GM12878 (cell line): ENCODE data around the gene CCDC24.

Source experiments
- CBX3 ChIP-seq: fragments of 200-600 bp; sonication (generic); IDR thresholded peaks from 2 replicates; pipeline ENCODE4 v1.6.1; 2016; ENCODE audit warnings: low read depth, borderline replicate concordance
- CBX5 ChIP-seq: sonication (generic); IDR thresholded peaks from 2 replicates; pipeline ENCODE4 v1.6.1; 2016; ENCODE audit warnings: low read depth, moderate library complexity, mild to moderate bottlenecking, inconsistent platforms
- GABPA ChIP-seq: IDR thresholded peaks from 2 replicates; pipeline ENCODE4 v1.6.1; 2014; ENCODE audit warnings: antibody characterized with exemption, low read depth, mild to moderate bottlenecking, inconsistent platforms
- HDAC2 ChIP-seq: fragments of 200-600 bp; sonication (generic); IDR thresholded peaks from 2 replicates; pipeline ENCODE4 v1.6.1; 2017
- JUNB ChIP-seq: IDR thresholded peaks from 2 replicates; pipeline ENCODE4 v1.6.1; 2016; ENCODE audit warnings: antibody characterized with exemption, mild to moderate bottlenecking
- ZBTB33 ChIP-seq: fragments of 450-650 bp; IDR thresholded peaks from 2 replicates; pipeline ENCODE4 v1.6.1; 2017; ENCODE audit warnings: mild to moderate bottlenecking
- TF ChIP-seq, protein P1 (sequence below), 3 experiments: IDR thresholded peaks in 2 of 3; conservative IDR thresholded peaks in 1 of 3; 2 replicates each; pipeline ENCODE4 v1.5.1; 2011; ENCODE audit warnings: low read depth in 3 of 3, low read length in 3 of 3, mild to moderate bottlenecking in 3 of 3, control low read depth in 2 of 3, moderate library complexity in 2 of 3, inconsistent platforms in 1 of 3, mixed read lengths in 1 of 3; ENCODE audit not compliant: control insufficient read depth in 2 of 3, insufficient read depth in 1 of 3; ENCODE audit errors: extremely low read depth in 1 of 3

DNA sequence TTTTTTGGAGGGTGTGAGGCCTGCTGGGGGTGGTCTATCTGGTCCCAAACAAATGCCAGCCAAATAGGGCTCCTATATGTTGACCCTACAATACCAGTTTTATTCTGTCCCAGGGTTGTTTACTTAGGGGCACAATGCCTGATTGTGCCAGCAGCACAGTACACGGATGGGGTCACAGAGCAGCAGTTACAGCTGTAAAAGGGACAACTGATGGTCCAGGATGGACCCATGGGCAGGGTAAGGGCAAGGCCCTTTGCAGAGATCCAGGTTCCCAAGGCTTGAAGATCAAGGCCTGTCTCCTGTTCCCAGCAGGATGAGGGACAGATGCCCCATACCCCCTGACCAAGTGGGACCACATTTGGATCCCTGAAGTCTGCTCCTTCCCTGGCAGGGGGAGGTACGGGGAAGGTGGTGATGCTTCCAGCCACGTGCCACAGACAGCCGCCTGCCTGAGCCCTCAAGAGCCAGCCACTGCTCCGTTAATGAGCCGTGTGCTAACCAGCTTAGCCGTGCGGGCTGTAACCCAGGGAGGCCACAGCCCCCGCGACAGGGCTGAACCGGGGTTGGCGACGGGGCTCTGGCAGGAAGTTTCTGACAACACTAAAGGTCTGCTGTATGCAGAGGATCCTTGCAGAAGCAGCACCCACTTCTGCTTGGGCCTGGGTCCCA is 21.7 kb downstream of the CCDC24 start:
- TF ChIP-seq HDAC2 (no peak), ZBTB33 (no peak), JUNB (no peak), CBX3 (no peak), GABPA (no peak), CBX5 (no peak)
- TF ChIP-seq, protein P1, sequence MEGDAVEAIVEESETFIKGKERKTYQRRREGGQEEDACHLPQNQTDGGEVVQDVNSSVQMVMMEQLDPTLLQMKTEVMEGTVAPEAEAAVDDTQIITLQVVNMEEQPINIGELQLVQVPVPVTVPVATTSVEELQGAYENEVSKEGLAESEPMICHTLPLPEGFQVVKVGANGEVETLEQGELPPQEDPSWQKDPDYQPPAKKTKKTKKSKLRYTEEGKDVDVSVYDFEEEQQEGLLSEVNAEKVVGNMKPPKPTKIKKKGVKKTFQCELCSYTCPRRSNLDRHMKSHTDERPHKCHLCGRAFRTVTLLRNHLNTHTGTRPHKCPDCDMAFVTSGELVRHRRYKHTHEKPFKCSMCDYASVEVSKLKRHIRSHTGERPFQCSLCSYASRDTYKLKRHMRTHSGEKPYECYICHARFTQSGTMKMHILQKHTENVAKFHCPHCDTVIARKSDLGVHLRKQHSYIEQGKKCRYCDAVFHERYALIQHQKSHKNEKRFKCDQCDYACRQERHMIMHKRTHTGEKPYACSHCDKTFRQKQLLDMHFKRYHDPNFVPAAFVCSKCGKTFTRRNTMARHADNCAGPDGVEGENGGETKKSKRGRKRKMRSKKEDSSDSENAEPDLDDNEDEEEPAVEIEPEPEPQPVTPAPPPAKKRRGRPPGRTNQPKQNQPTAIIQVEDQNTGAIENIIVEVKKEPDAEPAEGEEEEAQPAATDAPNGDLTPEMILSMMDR (IDR thresholded peaks at IDR 0.05 in 2 of 3, conservative IDR thresholded peaks at IDR 0.05 in 1 of 3; ENCODE audit: control insufficient read depth in 2 of 3, extremely low read depth in 1 of 3, insufficient read depth in 1 of 3, low read depth in 3 of 3, low read length in 3 of 3): no peak
